GM12891 (cell line): ENCODE measurements around the gene KDM5A.

Experiments used
- DNase-seq: peaks from one replicate; pipeline ENCODE4 v3.0.0; 2011; ENCODE audit warnings: low spot score; ENCODE audit not compliant: insufficient read length
- FAIRE-seq: peaks from 2 replicates; lab custom pipeline; 2011; peaks lifted over from hg19 to GRCh38; lab: Jason Lieb, UNC
- PAX5 ChIP-seq: IDR thresholded peaks from 2 replicates; pipeline ENCODE4 v1.6.1; 2011; ENCODE audit warnings: low read length, moderate library complexity, mild to moderate bottlenecking; ENCODE audit not compliant: insufficient read depth, severe bottlenecking
- POLR2A ChIP-seq: IDR thresholded peaks from 2 replicates; pipeline ENCODE4 v1.6.1; 2011; ENCODE audit warnings: low read depth, low read length, control low read depth
- POLR2AphosphoS5 ChIP-seq: IDR thresholded peaks from 2 replicates; pipeline ENCODE4 v1.6.1; 2011; ENCODE audit warnings: low read depth, low read length, control low read depth
- POU2F2 ChIP-seq: IDR thresholded peaks from 2 replicates; pipeline ENCODE4 v1.6.1; 2011; ENCODE audit warnings: low read depth, mild to moderate bottlenecking, control low read depth, low read length, moderate library complexity
- SPI1 ChIP-seq: IDR thresholded peaks from 2 replicates; pipeline ENCODE4 v1.6.1; 2011; ENCODE audit warnings: low read depth, low read length, control low read depth
- TAF1 ChIP-seq: IDR thresholded peaks from 2 replicates; pipeline ENCODE4 v1.6.1; 2011; ENCODE audit warnings: low read depth, low read length, control low read depth

The KDM5A gene

DNA sequence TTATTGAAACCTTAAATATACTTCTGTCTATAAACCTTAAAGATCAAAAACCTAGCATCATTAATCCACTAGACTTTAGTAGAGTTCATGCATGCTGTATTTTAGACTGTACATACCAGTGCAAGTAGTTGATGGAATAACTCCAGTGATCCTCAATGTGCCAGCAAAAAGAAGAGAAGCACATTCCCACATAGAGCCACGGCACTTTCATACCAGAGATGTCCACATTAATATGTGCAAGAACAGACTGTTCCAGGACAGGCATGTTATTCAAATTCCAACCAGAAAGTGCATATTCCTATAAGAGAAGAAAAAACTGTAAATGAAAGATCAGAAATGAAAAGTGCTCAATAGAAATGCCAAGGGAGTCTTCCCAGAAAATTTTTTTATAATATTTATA, 55.0 kb downstream of the KDM5A start:
- TF ChIP-seq SPI1: no peak
- TF ChIP-seq POLR2A: no peak
- no peak for TF ChIP-seq PAX5
- TF ChIP-seq TAF1: no peak
- no peak for TF ChIP-seq POU2F2
- TF ChIP-seq POLR2AphosphoS5: no peak
- DNase-seq (no peak), FAIRE-seq (no peak)

DNA sequence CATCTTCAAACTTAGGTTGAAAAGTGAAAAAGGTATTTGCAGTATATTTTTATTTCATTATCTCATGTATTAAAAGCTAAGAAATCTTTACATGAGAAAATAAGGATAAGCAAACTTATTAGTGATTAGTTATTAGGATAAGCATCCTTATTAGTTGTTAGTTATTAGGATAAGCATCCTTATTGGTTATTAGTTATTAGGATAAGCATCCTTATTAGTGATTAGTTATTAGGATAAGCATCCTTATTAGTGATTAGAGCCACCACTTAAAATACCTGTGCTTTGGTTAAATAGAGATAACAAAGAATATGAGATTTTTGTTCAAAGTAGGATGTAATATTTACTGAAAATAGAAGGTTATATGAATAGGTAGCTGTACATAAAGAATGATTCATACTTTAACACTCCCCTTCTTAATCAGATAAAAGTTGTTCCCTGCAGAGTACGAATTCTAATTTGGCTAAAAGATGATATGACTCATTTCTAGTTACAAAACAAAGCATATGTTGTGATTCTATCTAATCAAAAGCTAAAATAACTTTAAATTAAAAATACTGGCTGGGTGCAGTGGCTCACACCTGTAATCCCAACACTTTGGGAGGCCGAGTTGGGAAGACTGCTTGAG, 56.4 kb downstream of the KDM5A start:
- FAIRE-seq (no peak), DNase-seq (no peak)
- TF ChIP-seq TAF1 (no peak), PAX5 (no peak), POLR2A (no peak), SPI1 (no peak), POLR2AphosphoS5 (no peak), POU2F2 (no peak)

DNA sequence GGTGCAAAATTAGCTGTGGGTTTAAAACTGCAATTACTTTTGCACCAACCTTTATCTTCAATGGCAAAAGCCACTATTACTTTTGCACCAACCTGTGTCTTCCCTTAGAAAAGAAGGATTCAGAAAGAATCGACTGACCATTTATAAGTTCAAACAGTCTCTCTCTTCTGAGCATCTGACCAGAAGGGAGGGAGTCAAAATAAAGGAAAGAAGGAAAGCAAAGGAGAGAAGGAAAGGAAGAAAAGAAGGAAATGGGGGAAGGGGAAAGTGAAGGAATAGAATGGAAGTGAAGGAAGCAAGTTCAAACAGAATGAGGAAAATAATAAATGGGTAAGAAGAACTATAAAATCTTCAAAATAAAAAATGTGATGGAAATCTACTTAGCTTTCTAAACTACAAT, 57.8 kb downstream of the KDM5A start:
- no peak for TF ChIP-seq SPI1
- TF ChIP-seq POLR2AphosphoS5: no peak
- TF ChIP-seq TAF1: no peak
- TF ChIP-seq POLR2A: no peak
- TF ChIP-seq PAX5: no peak
- TF ChIP-seq POU2F2: no peak
- DNase-seq (no peak), FAIRE-seq (no peak)

DNA sequence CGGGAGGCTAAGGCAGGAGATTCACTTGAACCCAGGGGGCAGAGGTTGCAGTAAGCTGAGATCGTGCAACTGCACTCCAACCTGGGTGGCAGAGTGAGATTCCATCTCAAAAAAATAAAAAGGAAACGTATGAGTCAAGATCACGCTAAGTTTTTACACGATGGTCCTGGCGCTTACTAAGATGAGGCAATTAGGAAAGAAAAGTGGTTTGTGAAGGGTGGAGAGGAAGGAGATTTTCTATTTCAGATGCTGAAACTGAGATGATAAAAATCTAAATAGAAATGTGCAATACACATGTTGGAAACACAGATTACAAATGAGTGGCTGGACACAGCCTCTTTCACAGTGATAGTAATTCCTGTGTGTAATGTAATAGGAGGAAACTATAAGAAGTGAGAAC, 63.2 kb downstream of the KDM5A start:
- TF ChIP-seq SPI1 (peak; percentile 44), POLR2A (no peak), POU2F2 (no peak)
- DNase-seq (no peak), FAIRE-seq (no peak)

DNA sequence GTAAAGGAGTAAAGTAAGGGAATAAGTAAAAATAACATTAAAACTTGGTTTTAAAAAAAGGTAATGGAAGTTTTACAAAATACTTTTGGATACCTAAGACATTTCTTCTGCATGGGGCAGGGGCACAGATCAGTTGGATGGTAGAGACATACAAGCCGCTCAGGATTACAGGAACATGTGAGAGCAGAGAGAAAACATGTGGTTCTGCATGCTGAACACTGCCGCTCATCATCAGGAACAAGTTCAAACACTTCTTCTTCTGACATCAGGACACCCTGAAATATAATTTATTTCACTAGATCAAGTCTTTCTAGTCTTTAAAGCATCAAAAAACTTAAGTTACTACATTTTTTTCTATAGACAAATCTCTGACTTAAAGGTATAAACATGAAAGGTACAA, 65.6 kb downstream of the KDM5A start:
- FAIRE-seq (no peak), DNase-seq (no peak)
- TF ChIP-seq PAX5: no peak
- no peak for TF ChIP-seq POLR2A
- TF ChIP-seq POU2F2: no peak
- no peak for TF ChIP-seq TAF1
- no peak for TF ChIP-seq POLR2AphosphoS5
- no peak for TF ChIP-seq SPI1

DNA sequence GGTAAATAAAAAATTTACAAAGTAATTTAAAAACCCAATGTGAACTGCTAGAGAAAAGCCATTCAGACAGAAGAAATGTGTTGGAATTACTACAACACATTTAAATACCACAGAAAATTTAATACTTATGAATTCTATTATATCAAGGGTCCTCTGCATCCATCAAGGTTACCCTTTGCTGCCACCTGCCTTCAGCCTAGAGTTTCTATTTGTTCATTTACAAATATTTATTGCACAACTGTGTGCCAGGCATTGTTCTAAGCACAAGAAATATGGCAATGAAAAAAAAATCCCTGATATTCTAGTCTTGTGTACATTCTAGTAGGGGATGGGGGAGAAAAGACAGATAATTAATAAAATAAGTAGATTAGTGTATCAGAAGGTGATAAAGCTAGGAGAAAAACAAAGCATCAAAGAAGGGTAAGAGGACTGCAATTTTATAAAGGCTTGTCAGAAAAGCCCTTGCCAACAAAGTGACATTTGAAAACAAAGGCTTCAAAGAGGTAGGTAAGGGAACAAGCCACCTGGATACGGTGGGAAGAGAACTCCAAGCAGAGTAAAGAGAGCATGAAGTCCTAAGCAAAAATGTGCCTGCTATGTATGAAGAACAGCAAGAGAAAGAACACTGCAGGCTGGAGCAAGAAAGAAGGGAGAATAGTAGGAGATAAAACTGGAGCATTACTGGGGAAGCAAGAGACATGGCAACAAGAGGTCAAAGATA, 67.4 kb downstream of the KDM5A start:
- TF ChIP-seq PAX5 (no peak), POU2F2 (no peak), TAF1 (no peak), POLR2A (no peak), POLR2AphosphoS5 (no peak), SPI1 (no peak)
- FAIRE-seq (no peak), DNase-seq (no peak)

DNA sequence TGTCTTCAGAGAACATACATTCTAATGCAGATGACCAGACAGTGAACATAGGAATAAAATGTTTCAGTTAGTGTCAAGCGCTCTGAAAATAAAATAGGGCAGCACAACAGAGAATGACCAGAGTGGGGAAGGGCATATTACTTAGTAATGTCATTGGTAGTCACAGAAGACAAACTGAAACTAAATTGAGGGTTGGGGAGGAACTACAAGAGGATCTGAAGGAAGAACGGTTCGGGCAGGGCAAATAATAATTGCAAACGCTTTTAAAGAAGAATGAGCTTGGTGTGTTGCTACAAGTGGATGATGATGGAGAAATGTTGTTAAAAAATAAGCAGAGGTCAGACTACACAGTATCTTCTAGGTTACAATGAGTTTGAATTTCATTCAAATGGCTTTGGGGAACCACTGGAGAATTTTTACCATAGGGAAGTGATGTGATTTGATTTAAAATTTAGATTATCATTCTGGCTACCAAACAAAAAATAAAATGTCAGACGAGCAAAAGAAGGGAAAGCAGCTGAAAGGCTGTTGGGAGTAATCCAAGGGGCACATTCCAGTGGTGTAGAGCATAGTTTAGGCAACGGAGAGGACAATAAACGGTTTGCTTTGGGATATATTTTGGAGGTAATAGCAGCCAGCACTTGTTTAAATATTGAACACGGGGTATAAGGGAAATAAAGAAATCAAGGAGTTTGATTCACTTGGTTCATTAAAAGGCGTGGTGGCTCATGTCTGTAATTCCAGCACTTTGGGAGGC, 70.2 kb downstream of the KDM5A start:
- no peak for TF ChIP-seq POLR2AphosphoS5
- no peak for TF ChIP-seq POU2F2
- no peak for TF ChIP-seq SPI1
- TF ChIP-seq PAX5: no peak
- no peak for TF ChIP-seq TAF1
- no peak for TF ChIP-seq POLR2A
- no peak for FAIRE-seq
- no peak for DNase-seq

DNA sequence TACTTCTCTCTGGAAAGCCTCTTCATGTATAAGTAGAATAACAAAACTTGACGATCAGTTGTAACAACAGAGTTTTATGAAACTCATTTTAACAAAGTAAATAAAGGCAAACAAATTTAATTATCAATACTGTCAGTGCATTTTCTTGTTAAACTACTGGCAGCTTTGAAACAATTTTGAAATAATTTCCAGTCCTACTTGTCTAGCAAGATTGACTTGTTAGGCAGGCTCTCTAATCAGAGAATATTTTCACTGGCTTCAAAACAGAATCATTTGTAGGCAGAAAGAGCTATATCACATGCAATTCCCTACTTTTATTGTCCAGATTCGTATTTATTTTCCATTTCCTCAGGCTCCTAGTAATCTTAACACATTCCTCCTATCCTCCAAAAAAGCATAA, 80.6 kb downstream of the KDM5A start:
- TF ChIP-seq POLR2A (no peak), POU2F2 (no peak), POLR2AphosphoS5 (no peak), SPI1 (no peak), TAF1 (no peak), PAX5 (no peak)
- no peak for DNase-seq
- FAIRE-seq: no peak

DNA sequence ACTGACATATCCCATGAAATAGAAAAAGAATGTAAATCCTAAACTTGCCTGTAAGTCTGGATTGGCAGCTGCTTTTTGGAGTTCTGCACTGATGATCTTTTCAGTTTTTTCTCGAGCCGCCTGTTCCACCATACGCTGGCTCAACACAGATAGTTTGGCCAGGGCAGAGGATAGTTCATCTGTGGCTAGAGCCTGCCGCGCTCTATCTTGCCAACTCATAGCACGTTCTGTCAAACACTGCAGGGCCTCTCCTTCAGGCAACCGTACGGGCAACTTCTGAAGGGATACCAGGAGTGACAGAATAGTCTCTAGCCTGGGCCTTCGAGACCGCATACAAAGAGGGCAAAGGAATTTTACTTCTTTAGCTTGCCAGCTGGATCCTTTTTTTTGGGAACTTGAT, 81.7 kb downstream of the KDM5A start:
- TF ChIP-seq SPI1 (no peak), PAX5 (no peak), POLR2AphosphoS5 (no peak), POLR2A (no peak), POU2F2 (no peak), TAF1 (no peak)
- FAIRE-seq: no peak
- no peak for DNase-seq
